ENCODE measurements around the gene SLC16A12. TPM values are rescaled to one million over a fixed set of nuclear protein-coding genes. Genes with fewer than 3 reads are reported as not detected.

Gene SLC16A12
- total RNA-seq, 1 experiment from 2014 or later = 0.77 TPM

DNA sequence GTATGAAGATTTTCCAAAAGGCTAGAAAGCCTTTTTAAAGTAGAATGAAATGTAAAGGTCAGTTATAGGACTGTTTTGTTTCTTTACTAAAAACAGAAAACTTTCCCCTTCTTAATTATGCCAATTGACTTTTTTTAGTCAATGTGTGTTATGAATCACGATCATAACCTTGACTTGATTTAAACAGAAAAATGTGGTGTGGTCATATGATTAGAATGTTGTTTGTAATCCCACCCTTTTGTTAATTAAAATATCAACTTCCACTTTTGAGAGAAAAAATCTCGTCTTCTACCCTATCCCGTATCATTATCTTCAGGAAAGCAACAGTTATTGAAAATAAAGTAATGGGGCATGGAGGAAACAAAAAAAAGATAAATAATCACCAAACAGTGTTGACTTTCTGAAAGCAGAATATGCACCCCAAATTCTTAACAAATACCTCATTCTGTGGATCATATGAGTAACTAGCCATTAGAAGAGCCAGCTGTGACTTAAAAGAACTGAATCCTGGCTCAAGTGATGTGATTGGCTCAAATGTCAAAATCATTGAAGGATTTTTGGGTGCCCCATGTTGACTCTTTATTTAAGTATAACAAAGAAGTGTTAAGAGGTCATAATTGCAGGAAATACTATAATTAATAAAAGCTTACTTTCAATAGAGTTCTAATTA is 32.3 kb upstream of the SLC16A12 start:
- Histone ChIP-seq H2BK5ac (ENCODE audit: insufficient read length, low read length) (no peak overlapping the region), H2BK120ac (ENCODE audit: low read depth, low read length, poor library complexity, severe bottlenecking) (no peak overlapping the region), H4K5ac (ENCODE audit: insufficient read length, low read depth, low read length) (no peak overlapping the region), H3K14ac (ENCODE audit: insufficient read depth, low read length) (no peak overlapping the region), H3K9me3 (ENCODE audit: control insufficient read depth, low read depth, low read length) (no peaks in the 10 kb centered on the region), H2BK15ac (ENCODE audit: low read depth, low read length) (no peak overlapping the region), H3K27ac (ENCODE audit: insufficient read length, low read depth, low read length) (no peak overlapping the region), H3K4me2 (ENCODE audit: insufficient read depth, insufficient read length, low read length) (no peak overlapping the region), H2AK5ac (ENCODE audit: insufficient read length, low read length) (no peak overlapping the region), H4K20me1 (ENCODE audit: control insufficient read depth, insufficient read depth, insufficient read length) (no peaks in the 10 kb centered on the region), H3K27me3 (ENCODE audit: insufficient read depth, low read length) (no peaks in the 10 kb centered on the region), H3T11ph (ENCODE audit: low read length) (no peak overlapping the region), H2BK12ac (ENCODE audit: insufficient read length, low read depth, low read length) (no peak overlapping the region), H3K4me1 (ENCODE audit: insufficient read depth, low read length) (0 out of 2 replicates have a peak, but pooled peaks cover 2% of the 10 kb centered on the region), H3K9ac (ENCODE audit: extremely low read depth, insufficient read length, low read length) (no peak overlapping the region), H3K56ac (ENCODE audit: insufficient read length, low read depth, low read length) (no peak overlapping the region), H4K8ac (replicated peaks; ENCODE audit: insufficient read length, low read depth, low read length) (no peak overlapping the region), H3K4ac (ENCODE audit: low read depth, low read length) (no peak overlapping the region), H3K79me1 (ENCODE audit: insufficient read depth, low read depth, low read length, poor library complexity, severe bottlenecking) (no peaks in the 10 kb centered on the region), H2AFZ (ENCODE audit: low read length) (no peak overlapping the region), H3K79me2 (ENCODE audit: insufficient read depth, low read length) (no peaks in the 10 kb centered on the region), H4K91ac (ENCODE audit: insufficient read length, low read depth, low read length) (no peak overlapping the region), H3K18ac (ENCODE audit: insufficient read length, low read depth, low read length) (no peak overlapping the region), H2BK20ac (ENCODE audit: low read depth, low read length, poor library complexity, severe bottlenecking) (no peak overlapping the region), H3K23me2 (ENCODE audit: insufficient read length, low read depth, low read length, poor library complexity, severe bottlenecking) (no peaks in the 10 kb centered on the region), H3K23ac (ENCODE audit: insufficient read length, low read depth, low read length) (no peak overlapping the region)
- no CpG with 5 or more reads among the region's 3 CpGs for WGBS (ENCODE audit: extremely low coverage, insufficient read length, low lambda C conversion rate)
- DNase-seq = no peak
- no peaks in the 10 kb centered on the region for H3K36me3 Mint-ChIP-seq (ENCODE audit: insufficient read depth in 1 of 3, low read depth in 3 of 3)
- H3K27me3 Mint-ChIP-seq (ENCODE audit: low read depth) = no peaks in the 10 kb centered on the region
- no peak overlapping the region for H3K27ac Mint-ChIP-seq
- H3K9me3 Mint-ChIP-seq = no peaks in the 10 kb centered on the region
- H3K4me1 Mint-ChIP-seq = peaks cover 10 to 18% of the 10 kb centered on the region in 2 experiments
- H3K4me3 Mint-ChIP-seq = no peak overlapping the region
- TF ChIP-seq, protein P1, sequence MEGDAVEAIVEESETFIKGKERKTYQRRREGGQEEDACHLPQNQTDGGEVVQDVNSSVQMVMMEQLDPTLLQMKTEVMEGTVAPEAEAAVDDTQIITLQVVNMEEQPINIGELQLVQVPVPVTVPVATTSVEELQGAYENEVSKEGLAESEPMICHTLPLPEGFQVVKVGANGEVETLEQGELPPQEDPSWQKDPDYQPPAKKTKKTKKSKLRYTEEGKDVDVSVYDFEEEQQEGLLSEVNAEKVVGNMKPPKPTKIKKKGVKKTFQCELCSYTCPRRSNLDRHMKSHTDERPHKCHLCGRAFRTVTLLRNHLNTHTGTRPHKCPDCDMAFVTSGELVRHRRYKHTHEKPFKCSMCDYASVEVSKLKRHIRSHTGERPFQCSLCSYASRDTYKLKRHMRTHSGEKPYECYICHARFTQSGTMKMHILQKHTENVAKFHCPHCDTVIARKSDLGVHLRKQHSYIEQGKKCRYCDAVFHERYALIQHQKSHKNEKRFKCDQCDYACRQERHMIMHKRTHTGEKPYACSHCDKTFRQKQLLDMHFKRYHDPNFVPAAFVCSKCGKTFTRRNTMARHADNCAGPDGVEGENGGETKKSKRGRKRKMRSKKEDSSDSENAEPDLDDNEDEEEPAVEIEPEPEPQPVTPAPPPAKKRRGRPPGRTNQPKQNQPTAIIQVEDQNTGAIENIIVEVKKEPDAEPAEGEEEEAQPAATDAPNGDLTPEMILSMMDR (conservative IDR thresholded peaks at IDR 0.05) = no peak

All from H9 (cell line).